Mucosa of descending colon (tissue), 3 donors: ENCODE results near the gene BNC2. TPM values are rescaled to one million over a fixed set of nuclear protein-coding genes. Genes with fewer than 3 reads are reported as not detected.

Source experiments
- ATAC-seq: fragments of 200-7000 bp; cut with Tn5 transposase; one replicate; pipeline ENCODE4 v1.9.1; 2020; ENCODE audit warnings: mild to moderate bottlenecking, moderate library complexity
- DNase-seq, 3 donors: peaks; one replicate each; pipeline ENCODE4 v3.0.0-alpha.2; 2020
- H3K36me3 ChIP-seq: fragments of 200-600 bp; one replicate; pipeline ENCODE4 v1.8.0; 2021; ENCODE audit warnings: low read depth, mild to moderate bottlenecking
- H3K4me1 ChIP-seq: fragments of 200-600 bp; one replicate; pipeline ENCODE4 v1.8.0; 2021; ENCODE audit warnings: low read depth, mild to moderate bottlenecking
- H3K4me3 ChIP-seq: fragments of 200-600 bp; one replicate; pipeline ENCODE4 v1.8.0; 2021; ENCODE audit warnings: mild to moderate bottlenecking
- H3K9me3 ChIP-seq: fragments of 200-600 bp; one replicate; pipeline ENCODE4 v1.8.0; 2021; ENCODE audit warnings: mild to moderate bottlenecking
- intact Hi-C, 2 donors: fragments of 100-400 bp; cut with DNase I in 1 of 2; cut with micrococcal nuclease in 1 of 2; formaldehyde crosslinking; loops; one replicate each; pipeline versions ENCODE4 v1.11.0 to v1.11.1; 2022; cut with DNase I, micrococcal nuclease
- total RNA-seq, 3 donors: library from RNA; stranded (reverse); fragmentation: NEBNext Ultra II Directional in 2 of 3; extraction: Animal tissue kit (Norgen Biotek cat#: 25700) in 2 of 3; gene quantifications; one replicate each; pipeline versions ENCODE4 v1.2.1 to v1.2.4, GENCODE V29; 2021 to 2023
- TF ChIP-seq, protein P1 (sequence below): fragments of 200-600 bp; IDR thresholded peaks from one replicate; pipeline ENCODE4 v1.8.0; 2022; ENCODE audit warnings: antibody characterized with exemption, mild to moderate bottlenecking
- donor health status: DM: no; HTN: no; CAD: no; lungs with moderate emphysema.
- donor health status: DM: no; HTN: no; CAD: no.
- donor health status: DM: no; HTN: yes; CAD: no.

Gene BNC2
- total RNA-seq, 3 donors from 2014 or later: 8.2 to 192 (median 12.0) TPM

DNA sequence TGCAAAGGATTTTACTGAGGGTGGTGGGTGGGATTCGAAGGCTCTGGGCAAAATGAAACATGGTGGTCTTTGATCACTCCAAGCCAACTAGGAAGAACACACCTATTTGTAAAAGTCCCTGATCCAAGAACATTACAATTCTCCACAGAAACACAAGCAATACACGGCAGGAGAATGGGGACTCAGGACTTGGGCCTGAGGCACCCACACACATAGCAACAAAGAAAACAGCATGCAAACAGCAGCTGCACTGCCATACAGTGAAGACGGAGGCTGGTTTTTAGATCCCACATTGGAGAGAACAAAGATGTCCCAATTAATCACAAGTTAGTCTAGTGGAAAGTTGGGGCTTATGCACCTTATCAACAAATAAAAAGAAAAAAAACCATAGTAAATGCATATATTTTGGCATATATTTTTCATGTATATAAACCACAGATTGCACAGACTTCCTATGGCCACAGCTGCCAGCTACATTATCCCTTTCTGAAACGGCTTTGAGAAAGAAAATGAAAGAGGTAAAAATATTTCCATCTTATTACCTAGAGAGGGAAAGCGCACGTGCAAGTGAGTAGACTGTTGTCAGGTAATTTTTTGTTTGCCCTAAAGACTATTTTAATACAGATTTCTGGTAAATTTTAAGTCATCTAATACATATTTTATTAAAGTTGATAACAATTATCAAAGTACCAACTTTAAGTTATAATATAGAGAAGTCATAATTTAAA, 410.9 kb downstream of the BNC2 start:
- no peak for DNase-seq
- Histone ChIP-seq H3K36me3 (no peaks in the 10 kb centered on the region), H3K4me3 (no peak overlapping the region), H3K4me1 (no peaks in the 10 kb centered on the region), H3K9me3 (no peaks in the 10 kb centered on the region)
- intact Hi-C loops: no loop called here
- ATAC-seq: no peak
- TF ChIP-seq, protein P1, sequence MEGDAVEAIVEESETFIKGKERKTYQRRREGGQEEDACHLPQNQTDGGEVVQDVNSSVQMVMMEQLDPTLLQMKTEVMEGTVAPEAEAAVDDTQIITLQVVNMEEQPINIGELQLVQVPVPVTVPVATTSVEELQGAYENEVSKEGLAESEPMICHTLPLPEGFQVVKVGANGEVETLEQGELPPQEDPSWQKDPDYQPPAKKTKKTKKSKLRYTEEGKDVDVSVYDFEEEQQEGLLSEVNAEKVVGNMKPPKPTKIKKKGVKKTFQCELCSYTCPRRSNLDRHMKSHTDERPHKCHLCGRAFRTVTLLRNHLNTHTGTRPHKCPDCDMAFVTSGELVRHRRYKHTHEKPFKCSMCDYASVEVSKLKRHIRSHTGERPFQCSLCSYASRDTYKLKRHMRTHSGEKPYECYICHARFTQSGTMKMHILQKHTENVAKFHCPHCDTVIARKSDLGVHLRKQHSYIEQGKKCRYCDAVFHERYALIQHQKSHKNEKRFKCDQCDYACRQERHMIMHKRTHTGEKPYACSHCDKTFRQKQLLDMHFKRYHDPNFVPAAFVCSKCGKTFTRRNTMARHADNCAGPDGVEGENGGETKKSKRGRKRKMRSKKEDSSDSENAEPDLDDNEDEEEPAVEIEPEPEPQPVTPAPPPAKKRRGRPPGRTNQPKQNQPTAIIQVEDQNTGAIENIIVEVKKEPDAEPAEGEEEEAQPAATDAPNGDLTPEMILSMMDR: no peak

DNA sequence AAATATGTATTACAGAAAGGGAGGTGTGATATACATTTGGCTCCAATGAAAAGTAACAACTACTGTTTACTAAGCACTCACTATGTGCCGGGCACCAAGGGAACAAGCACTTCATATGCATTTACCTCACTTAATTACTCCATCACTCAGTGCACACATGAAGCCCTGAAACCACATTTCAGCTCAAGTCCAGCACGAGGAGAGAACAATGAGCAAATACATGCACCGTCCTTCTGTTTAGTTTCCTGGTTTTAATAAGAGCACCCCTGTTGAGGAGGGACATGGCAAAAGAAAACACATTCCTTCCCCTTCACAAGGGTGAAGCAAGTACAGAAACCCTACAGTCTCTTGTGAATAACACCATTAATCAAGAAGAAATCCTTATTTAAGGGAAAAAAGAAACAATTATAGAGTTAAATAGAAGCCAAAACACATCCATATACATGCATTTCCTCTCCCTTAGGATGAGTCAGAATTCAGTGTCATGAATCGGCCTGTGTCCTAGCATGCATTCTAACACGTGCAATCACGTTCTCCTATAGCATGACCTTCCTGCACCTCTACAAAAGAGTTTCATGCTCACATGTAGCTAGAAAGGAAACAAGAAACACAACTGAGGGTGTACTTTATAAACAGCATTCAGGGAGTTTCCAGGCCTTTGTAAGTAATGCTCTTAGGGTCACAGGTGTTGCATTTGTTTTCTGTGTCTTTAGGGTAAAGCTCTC, 411.6 kb downstream of the BNC2 start:
- TF ChIP-seq, protein P1: no peak
- no peaks in the 10 kb centered on the region for H3K36me3 ChIP-seq
- no peaks in the 10 kb centered on the region for H3K9me3 ChIP-seq
- H3K4me3 ChIP-seq: no peak overlapping the region
- DNase-seq: no peak
- ATAC-seq: no peak
- intact Hi-C loops: no loop called here
- no peaks in the 10 kb centered on the region for H3K4me1 ChIP-seq

DNA sequence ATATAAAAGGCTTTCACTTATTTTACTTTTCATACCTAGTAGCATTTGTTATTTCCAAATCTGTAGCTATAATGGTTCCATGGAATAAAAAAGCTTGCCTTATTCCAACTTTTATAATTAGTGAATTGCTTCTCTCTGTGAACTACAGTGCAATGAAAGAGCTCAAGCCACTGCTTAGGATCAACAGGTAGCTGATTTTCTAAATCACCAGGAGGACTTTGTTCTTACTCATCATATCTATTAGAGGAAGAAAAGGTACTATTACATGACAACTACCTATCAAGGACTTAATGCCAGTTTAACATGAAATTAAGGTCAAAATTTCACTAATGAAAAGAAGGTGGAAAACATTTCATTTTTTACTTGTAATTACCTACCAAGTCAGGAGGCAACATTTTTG, 414.6 kb downstream of the BNC2 start:
- TF ChIP-seq, protein P1: no peak
- ATAC-seq (no peak), DNase-seq (no peak)
- Histone ChIP-seq H3K36me3 (no peaks in the 10 kb centered on the region), H3K4me3 (no peak overlapping the region), H3K4me1 (no peaks in the 10 kb centered on the region), H3K9me3 (no peaks in the 10 kb centered on the region)
- intact Hi-C loops: no loop called here

DNA sequence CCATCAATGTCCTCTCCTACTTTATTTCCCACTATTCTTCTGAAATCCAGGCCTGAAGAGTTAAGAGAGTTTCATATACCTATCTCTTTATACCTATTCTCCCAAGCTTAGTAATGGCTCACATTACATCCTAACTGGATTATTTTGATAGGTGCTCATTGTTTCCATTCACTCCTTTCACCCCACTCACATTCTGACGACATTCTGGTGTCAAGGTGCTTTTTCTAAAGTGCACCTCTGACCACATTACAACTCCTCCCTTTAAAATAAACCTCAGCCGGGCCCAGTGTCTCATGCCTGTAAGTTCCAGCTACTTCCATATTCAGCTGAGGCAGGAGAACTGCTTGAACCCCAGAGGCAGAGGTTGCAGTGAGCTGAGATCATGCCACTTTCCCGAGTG, 417.1 kb downstream of the BNC2 start:
- no peak overlapping the region for H3K4me3 ChIP-seq
- H3K36me3 ChIP-seq: no peaks in the 10 kb centered on the region
- DNase-seq (no peak), ATAC-seq (no peak)
- intact Hi-C loops: no loop called here
- no peaks in the 10 kb centered on the region for H3K9me3 ChIP-seq
- H3K4me1 ChIP-seq: no peaks in the 10 kb centered on the region
- TF ChIP-seq, protein P1: no peak

DNA sequence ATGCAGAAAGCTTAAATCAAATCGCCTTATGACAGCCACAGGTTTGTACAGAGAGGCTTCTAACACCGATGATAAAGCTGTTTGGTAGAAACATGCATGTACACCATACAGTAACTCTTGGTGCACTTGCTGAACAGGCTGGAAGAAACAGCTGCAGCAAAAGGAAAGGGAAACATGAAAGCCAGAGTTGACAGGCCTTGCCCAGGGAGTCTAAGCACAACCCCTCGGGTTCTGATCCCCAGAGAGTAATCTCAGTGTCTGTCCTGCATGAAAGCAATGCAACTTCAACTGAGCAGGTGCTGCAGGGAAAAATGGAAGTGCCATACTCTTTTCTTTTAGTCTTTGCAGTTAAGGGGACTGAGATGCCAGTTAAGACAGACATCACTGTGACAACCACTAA, 419.9 kb downstream of the BNC2 start:
- intact Hi-C loops: no loop called here
- no peaks in the 10 kb centered on the region for H3K4me1 ChIP-seq
- TF ChIP-seq, protein P1: no peak
- no peak overlapping the region for H3K4me3 ChIP-seq
- H3K36me3 ChIP-seq: no peaks in the 10 kb centered on the region
- no peak for ATAC-seq
- DNase-seq: no peak
- H3K9me3 ChIP-seq: no peaks in the 10 kb centered on the region
